Measurements from ENCODE around the gene ANKRD12. TPM values are rescaled to one million over a fixed set of nuclear protein-coding genes. Genes with fewer than 3 reads are reported as not detected.

ANKRD12 gene
- total RNA-seq, 4 donors from 2014 or later, result 84.7 to 137 (median 122) TPM

DNA sequence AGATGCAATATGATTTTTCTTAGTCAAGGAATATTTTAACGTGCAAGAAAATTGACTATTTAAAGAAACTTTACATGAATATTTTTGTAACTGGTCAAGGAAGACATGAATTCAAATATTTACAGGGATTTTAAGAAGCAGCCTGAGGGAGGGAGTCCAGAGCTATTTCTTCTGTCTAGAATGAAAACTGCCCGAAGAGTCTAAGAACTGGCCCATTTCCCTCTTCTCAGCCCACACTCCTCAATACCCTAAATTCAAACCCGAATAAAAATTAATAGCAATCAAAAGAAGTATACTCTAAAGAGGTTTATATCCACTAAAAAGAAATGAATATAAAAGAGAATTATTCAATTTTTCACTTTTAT, 40.6 kb upstream of the ANKRD12 start:
- H3K4me1 ChIP-seq, result peaks cover 8 to 60% (median 18%) of the 10 kb centered on the region in 3 donors
- ATAC-seq, result no peak
- H3K27me3 ChIP-seq, result no peaks in the 10 kb centered on the region
- H3K27ac ChIP-seq, result peak overlapping the region; percentile 78 to 87 (median 82)
- no peaks in the 10 kb centered on the region for H3K9me3 ChIP-seq
- TF ChIP-seq POLR2A (IDR thresholded peaks at IDR 0.05), result no peak
- no peak for TF ChIP-seq CTCF (IDR thresholded peaks at IDR 0.05)
- TF ChIP-seq EP300 (IDR thresholded peaks at IDR 0.05), result no peak
- no peak for TF ChIP-seq POLR2AphosphoS5 (IDR thresholded peaks at IDR 0.05)
- WGBS, 2 donors (ENCODE audit: low coverage in 1 of 2), result 25 to 43% methylated on average over 3 of the region's 3 CpGs
- H3K36me3 ChIP-seq, result no peaks in the 10 kb centered on the region
- H3K4me3 ChIP-seq, result no peak overlapping the region

DNA sequence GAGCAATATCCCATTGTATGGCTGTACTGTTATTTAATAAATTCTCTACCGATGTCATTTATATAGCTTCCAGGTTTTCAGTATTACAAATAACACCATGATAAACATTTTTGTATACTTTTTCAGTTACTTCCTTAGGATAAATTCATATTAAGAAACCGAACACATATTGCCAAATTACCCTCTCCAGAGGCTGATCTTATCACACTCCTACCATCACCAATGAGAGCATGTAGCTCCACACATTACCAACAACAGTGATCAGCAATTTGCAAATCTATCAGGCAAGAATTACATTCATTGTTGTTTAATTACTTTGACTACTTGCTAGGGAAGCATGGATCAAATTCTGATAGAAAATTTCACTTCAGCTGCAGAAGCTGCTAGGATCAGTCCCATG, 39.9 kb upstream of the ANKRD12 start:
- H3K27me3 ChIP-seq, result no peaks in the 10 kb centered on the region
- H3K36me3 ChIP-seq, result no peaks in the 10 kb centered on the region
- H3K9me3 ChIP-seq, result no peaks in the 10 kb centered on the region
- H3K27ac ChIP-seq, result peak overlapping the region; percentile 75 to 82 (median 79)
- ATAC-seq, result no peak
- WGBS, 2 donors (ENCODE audit: low coverage in 1 of 2), result 56 to 96% methylated on average over 2 of the region's 2 CpGs
- no peak overlapping the region for H3K4me3 ChIP-seq
- peaks cover 8 to 64% (median 18%) of the 10 kb centered on the region in 3 donors for H3K4me1 ChIP-seq
- no peak for TF ChIP-seq EP300 (IDR thresholded peaks at IDR 0.05)
- TF ChIP-seq POLR2A (IDR thresholded peaks at IDR 0.05), result no peak
- no peak for TF ChIP-seq CTCF (IDR thresholded peaks at IDR 0.05)
- no peak for TF ChIP-seq POLR2AphosphoS5 (IDR thresholded peaks at IDR 0.05)

GRCh38 chr18:9097349-9097748, 39.2 kb upstream of the ANKRD12 start:
- no peak for ATAC-seq
- Histone ChIP-seq H3K4me1 (peaks cover 8 to 68% (median 18%) of the 10 kb centered on the region in 3 donors), H3K27ac (peak overlapping the region; percentile 75 to 82 (median 79)), H3K27me3 (no peaks in the 10 kb centered on the region), H3K36me3 (no peaks in the 10 kb centered on the region), H3K9me3 (no peaks in the 10 kb centered on the region), H3K4me3 (no peak overlapping the region)
- TF ChIP-seq EP300 (IDR thresholded peaks at IDR 0.05) (peak; percentile 5), POLR2AphosphoS5 (IDR thresholded peaks at IDR 0.05) (no peak)
- WGBS, 2 donors (ENCODE audit: low coverage in 1 of 2), result 39 to 43% methylated on average over 1 to 2 of the region's 2 CpGs

GRCh38 chr18:9100796-9101195, 35.8 kb upstream of the ANKRD12 start:
- H3K36me3 ChIP-seq, result no peaks in the 10 kb centered on the region
- H3K4me1 ChIP-seq, result peaks cover 5 to 70% (median 7%) of the 10 kb centered on the region in 3 donors
- ATAC-seq, result no peak
- TF ChIP-seq EP300 (IDR thresholded peaks at IDR 0.05), result no peak
- TF ChIP-seq POLR2A (IDR thresholded peaks at IDR 0.05), result no peak
- TF ChIP-seq POLR2AphosphoS5 (IDR thresholded peaks at IDR 0.05), result no peak
- no peaks in the 10 kb centered on the region for H3K27me3 ChIP-seq
- 94 to 100% methylated on average over 2 to 3 of the region's 3 CpGs for WGBS, 2 donors (ENCODE audit: low coverage in 1 of 2)
- H3K9me3 ChIP-seq, result no peaks in the 10 kb centered on the region
- H3K27ac ChIP-seq, result peak overlapping the region in 2 of 4 donors; percentile 91 to 93
- H3K4me3 ChIP-seq, result no peak overlapping the region

- no peaks in the 10 kb centered on the region for H3K9me3 ChIP-seq
- ATAC-seq, result peak; percentile 50
- 0 to 1% methylated on average over 7 to 10 of the region's 17 CpGs for WGBS, 2 donors (ENCODE audit: low coverage in 1 of 2)
- peak overlapping the region; percentile 78 to 83 for H3K4me3 ChIP-seq
- no peaks in the 10 kb centered on the region for H3K27me3 ChIP-seq
- peak overlapping the region; percentile 91 to 93 (median 91) for H3K27ac ChIP-seq
- H3K36me3 ChIP-seq, result no peaks in the 10 kb centered on the region
- peaks cover 15 to 70% (median 19%) of the 10 kb centered on the region in 3 donors for H3K4me1 ChIP-seq
- peak; percentile 56 for TF ChIP-seq POLR2AphosphoS5 (IDR thresholded peaks at IDR 0.05)
- TF ChIP-seq POLR2A (IDR thresholded peaks at IDR 0.05), result no peak
- TF ChIP-seq CTCF (IDR thresholded peaks at IDR 0.05), result no peak
- no peak for TF ChIP-seq EP300 (IDR thresholded peaks at IDR 0.05)
These were observed 34.7 kb upstream of the ANKRD12 start for GRCh38 chr18:9101730-9102507.
